ENCODE measurements around the gene MSMP.

- TF ChIP-seq, protein P1, sequence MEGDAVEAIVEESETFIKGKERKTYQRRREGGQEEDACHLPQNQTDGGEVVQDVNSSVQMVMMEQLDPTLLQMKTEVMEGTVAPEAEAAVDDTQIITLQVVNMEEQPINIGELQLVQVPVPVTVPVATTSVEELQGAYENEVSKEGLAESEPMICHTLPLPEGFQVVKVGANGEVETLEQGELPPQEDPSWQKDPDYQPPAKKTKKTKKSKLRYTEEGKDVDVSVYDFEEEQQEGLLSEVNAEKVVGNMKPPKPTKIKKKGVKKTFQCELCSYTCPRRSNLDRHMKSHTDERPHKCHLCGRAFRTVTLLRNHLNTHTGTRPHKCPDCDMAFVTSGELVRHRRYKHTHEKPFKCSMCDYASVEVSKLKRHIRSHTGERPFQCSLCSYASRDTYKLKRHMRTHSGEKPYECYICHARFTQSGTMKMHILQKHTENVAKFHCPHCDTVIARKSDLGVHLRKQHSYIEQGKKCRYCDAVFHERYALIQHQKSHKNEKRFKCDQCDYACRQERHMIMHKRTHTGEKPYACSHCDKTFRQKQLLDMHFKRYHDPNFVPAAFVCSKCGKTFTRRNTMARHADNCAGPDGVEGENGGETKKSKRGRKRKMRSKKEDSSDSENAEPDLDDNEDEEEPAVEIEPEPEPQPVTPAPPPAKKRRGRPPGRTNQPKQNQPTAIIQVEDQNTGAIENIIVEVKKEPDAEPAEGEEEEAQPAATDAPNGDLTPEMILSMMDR (IDR thresholded peaks at IDR 0.05) = no peak
- TF ChIP-seq POLR2A (IDR thresholded peaks at IDR 0.05; ENCODE audit: low read depth) = no peak
- no peak for TF ChIP-seq POLR2AphosphoS5 (IDR thresholded peaks at IDR 0.05)
- no peak for TF ChIP-seq EP300 (IDR thresholded peaks at IDR 0.05)
These were observed 3.9 kb downstream of the MSMP start for GRCh38 chr9:35750256-35750531.

Measured in esophagus muscularis mucosa (tissue), 4 donors.